ENCODE measurements around the gene PLCXD1. TPM values are rescaled to one million over a fixed set of nuclear protein-coding genes. Genes with fewer than 3 reads are reported as not detected.

PLCXD1 gene
- polyA plus RNA-seq, 3 donors: 2.9 to 28.7 (median 6.7) TPM

DNA sequence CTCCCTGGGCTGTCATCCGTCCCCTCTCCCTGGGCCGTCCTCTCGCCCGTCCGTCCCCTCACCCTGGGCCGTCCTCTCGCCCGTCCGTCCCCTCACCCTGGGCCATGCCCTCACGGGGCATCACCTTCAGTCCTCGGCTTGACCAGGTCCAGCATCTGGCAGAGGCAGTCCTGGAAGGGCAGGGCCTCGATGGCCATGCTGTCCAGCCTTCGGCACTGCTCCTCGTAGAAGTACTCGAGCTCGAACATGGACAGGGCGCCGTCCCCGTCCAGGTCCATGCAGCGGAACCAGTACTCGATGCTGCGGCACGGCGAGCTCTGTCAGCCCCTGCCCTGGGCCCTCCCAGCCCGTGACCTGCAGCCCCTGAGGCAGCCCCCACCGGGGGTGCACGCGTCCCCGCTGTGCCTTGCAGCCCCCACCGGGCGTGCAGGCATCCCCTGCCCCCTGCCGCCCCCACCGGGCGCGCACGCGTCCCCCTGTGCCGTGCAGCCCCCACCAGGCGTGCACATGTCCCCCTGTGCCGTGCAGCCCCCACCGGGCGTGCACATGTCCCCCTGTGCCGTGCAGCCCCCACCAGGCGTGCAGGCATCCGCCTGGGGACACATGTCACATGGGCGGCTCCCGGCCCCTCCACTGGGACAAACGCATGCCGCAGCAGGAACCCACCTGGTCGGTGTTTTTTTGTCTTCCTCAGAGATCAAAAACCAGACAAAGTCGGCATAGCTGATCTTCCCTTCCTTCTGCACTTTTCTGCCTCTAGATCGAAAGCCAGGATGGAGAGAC is 59.7 kb downstream of the PLCXD1 start:
- H3K27ac Mint-ChIP-seq: no peak overlapping the region
- no peak for DNase-seq
- H3K4me1 Mint-ChIP-seq: no peaks in the 10 kb centered on the region
- peaks cover 6 to 40% of the 10 kb centered on the region in 2 donors for H3K36me3 ChIP-seq (replicated peaks in 1 of 2; ENCODE audit: control insufficient read depth in 1 of 2, insufficient read depth in 2 of 2, low read length in 2 of 2)
- H2AFZ ChIP-seq (ENCODE audit: insufficient read depth, low read depth, low read length, poor library complexity, severe bottlenecking): no peak overlapping the region
- no peak overlapping the region for H3K4me3 ChIP-seq (replicated peaks in 1 of 3; ENCODE audit: low read depth in 2 of 3, low read length in 3 of 3)
- intact Hi-C loops (cut with micrococcal nuclease): no loop called here
- no peak overlapping the region for H3K9ac ChIP-seq (ENCODE audit: insufficient read depth, low read length, poor library complexity, severe bottlenecking)
- H3K4me1 ChIP-seq (ENCODE audit: control insufficient read depth in 1 of 2, insufficient read depth in 2 of 2, low read length in 2 of 2): no peaks in the 10 kb centered on the region
- no peak overlapping the region for H3K4me3 Mint-ChIP-seq
- 96% methylated on average over 37 of the region's 52 CpGs for WGBS (ENCODE audit: insufficient coverage)
- peaks cover 0 to 6% (median 0%) of the 10 kb centered on the region in 3 donors for H3K27me3 Mint-ChIP-seq (ENCODE audit: low read depth in 3 of 3)
- no peaks in the 10 kb centered on the region for H4K20me1 ChIP-seq (ENCODE audit: insufficient read depth, low read length)
- H3K4me2 ChIP-seq (replicated peaks; ENCODE audit: extremely low read depth, low read length, poor library complexity, severe bottlenecking): no peak overlapping the region
- H3K9me3 Mint-ChIP-seq: peaks cover 35 to 63% (median 48%) of the 10 kb centered on the region in 7 donors
- no peaks in the 10 kb centered on the region for H3K79me2 ChIP-seq (ENCODE audit: insufficient read depth, low read length)
- TF ChIP-seq, protein P1, sequence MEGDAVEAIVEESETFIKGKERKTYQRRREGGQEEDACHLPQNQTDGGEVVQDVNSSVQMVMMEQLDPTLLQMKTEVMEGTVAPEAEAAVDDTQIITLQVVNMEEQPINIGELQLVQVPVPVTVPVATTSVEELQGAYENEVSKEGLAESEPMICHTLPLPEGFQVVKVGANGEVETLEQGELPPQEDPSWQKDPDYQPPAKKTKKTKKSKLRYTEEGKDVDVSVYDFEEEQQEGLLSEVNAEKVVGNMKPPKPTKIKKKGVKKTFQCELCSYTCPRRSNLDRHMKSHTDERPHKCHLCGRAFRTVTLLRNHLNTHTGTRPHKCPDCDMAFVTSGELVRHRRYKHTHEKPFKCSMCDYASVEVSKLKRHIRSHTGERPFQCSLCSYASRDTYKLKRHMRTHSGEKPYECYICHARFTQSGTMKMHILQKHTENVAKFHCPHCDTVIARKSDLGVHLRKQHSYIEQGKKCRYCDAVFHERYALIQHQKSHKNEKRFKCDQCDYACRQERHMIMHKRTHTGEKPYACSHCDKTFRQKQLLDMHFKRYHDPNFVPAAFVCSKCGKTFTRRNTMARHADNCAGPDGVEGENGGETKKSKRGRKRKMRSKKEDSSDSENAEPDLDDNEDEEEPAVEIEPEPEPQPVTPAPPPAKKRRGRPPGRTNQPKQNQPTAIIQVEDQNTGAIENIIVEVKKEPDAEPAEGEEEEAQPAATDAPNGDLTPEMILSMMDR (IDR thresholded peaks at IDR 0.05): no peak
- H3K36me3 Mint-ChIP-seq: peaks cover 38 to 50% of the 10 kb centered on the region in 2 donors
- peaks cover 49 to 75% of the 10 kb centered on the region in 2 donors for H3K9me3 ChIP-seq (replicated peaks in 1 of 2; ENCODE audit: control insufficient read depth in 1 of 2, insufficient read depth in 1 of 2, low read length in 2 of 2)
- H3K27me3 ChIP-seq (ENCODE audit: control insufficient read depth in 2 of 2, insufficient read depth in 2 of 2, low read length in 2 of 2): no peaks in the 10 kb centered on the region
- H3K27ac ChIP-seq (ENCODE audit: low read depth in 1 of 2, low read length in 2 of 2): no peak overlapping the region

DNA sequence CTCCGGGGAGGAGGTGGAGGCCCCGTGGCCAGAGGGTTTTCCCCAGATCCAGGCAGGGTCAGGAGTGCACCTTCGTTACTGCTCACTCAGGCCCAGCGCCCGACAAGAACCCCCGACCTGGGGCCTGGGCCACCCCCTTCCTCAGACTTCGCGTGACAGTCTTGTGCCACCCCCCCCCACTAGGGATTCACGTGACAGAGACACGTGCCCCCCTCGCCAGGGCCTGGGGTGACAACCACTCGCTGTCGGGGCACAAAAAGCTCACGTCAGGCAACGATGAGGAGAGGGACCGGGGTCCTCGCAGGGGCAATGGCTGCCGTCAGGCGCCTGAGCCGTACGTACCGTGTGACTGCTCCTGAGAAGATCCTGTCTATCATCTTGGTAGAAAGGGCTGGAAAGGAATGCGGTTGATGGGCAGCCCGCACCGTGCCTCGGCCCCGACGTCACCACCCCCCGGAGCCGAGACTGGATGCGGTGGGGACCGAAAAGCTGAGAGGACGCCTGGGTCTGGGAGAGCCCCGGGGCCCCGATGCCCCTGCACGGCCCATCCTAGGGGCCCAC is 60.4 kb downstream of the PLCXD1 start:
- no peaks in the 10 kb centered on the region for H3K4me1 Mint-ChIP-seq
- intact Hi-C loops (cut with micrococcal nuclease): no loop called here
- 94% methylated on average over 19 of the region's 36 CpGs for WGBS (ENCODE audit: insufficient coverage)
- Histone ChIP-seq H3K27me3 (ENCODE audit: control insufficient read depth in 2 of 2, insufficient read depth in 2 of 2, low read length in 2 of 2) (no peaks in the 10 kb centered on the region), H2AFZ (ENCODE audit: insufficient read depth, low read depth, low read length, poor library complexity, severe bottlenecking) (no peak overlapping the region), H3K9me3 (replicated peaks in 1 of 2; ENCODE audit: control insufficient read depth in 1 of 2, insufficient read depth in 1 of 2, low read length in 2 of 2) (peaks cover 53 to 74% of the 10 kb centered on the region in 2 donors), H3K4me2 (replicated peaks; ENCODE audit: extremely low read depth, low read length, poor library complexity, severe bottlenecking) (no peak overlapping the region), H3K4me3 (replicated peaks in 1 of 3; ENCODE audit: low read depth in 2 of 3, low read length in 3 of 3) (no peak overlapping the region), H3K4me1 (ENCODE audit: control insufficient read depth in 1 of 2, insufficient read depth in 2 of 2, low read length in 2 of 2) (no peaks in the 10 kb centered on the region), H3K36me3 (replicated peaks in 1 of 2; ENCODE audit: control insufficient read depth in 1 of 2, insufficient read depth in 2 of 2, low read length in 2 of 2) (peaks cover 6 to 36% of the 10 kb centered on the region in 2 donors), H3K27ac (ENCODE audit: low read depth in 1 of 2, low read length in 2 of 2) (no peak overlapping the region), H4K20me1 (ENCODE audit: insufficient read depth, low read length) (no peaks in the 10 kb centered on the region), H3K79me2 (ENCODE audit: insufficient read depth, low read length) (no peaks in the 10 kb centered on the region), H3K9ac (ENCODE audit: insufficient read depth, low read length, poor library complexity, severe bottlenecking) (no peak overlapping the region)
- no peak for DNase-seq
- H3K4me3 Mint-ChIP-seq: no peak overlapping the region
- H3K9me3 Mint-ChIP-seq: peaks cover 34 to 64% (median 47%) of the 10 kb centered on the region in 7 donors
- H3K27ac Mint-ChIP-seq: peak overlapping the region in 1 of 7 donors; percentile 32
- peaks cover 0 to 6% (median 0%) of the 10 kb centered on the region in 3 donors for H3K27me3 Mint-ChIP-seq (ENCODE audit: low read depth in 3 of 3)
- TF ChIP-seq, protein P1 (IDR thresholded peaks at IDR 0.05): no peak
- peaks cover 33 to 47% of the 10 kb centered on the region in 2 donors for H3K36me3 Mint-ChIP-seq

Data from CD14-positive monocyte (primary cell).